ENCODE measurements around the gene OPCML. TPM values are rescaled to one million over a fixed set of nuclear protein-coding genes. Genes with fewer than 3 reads are reported as not detected.

OPCML gene
- polyA plus RNA-seq, 3 donors = not detected

GRCh38 chr11:132814410-132814809 lies 717.9 kb downstream of the OPCML start:
- H3K36me3 ChIP-seq (replicated peaks in 1 of 2; ENCODE audit: control insufficient read depth in 1 of 2, insufficient read depth in 2 of 2, low read length in 2 of 2) = no peaks in the 10 kb centered on the region
- no peak overlapping the region for H3K27ac ChIP-seq (ENCODE audit: low read depth in 1 of 2, low read length in 2 of 2)
- intact Hi-C loops (cut with micrococcal nuclease) = no loop called here
- H3K27ac Mint-ChIP-seq = no peak overlapping the region
- no peak overlapping the region for H3K4me3 ChIP-seq (replicated peaks in 1 of 3; ENCODE audit: low read depth in 2 of 3, low read length in 3 of 3)
- WGBS (ENCODE audit: insufficient coverage) = 100% methylated on average over 1 of the region's 2 CpGs
- H3K4me1 ChIP-seq (ENCODE audit: control insufficient read depth in 1 of 2, insufficient read depth in 2 of 2, low read length in 2 of 2) = no peaks in the 10 kb centered on the region
- no peak overlapping the region for H3K9ac ChIP-seq (ENCODE audit: insufficient read depth, low read length, poor library complexity, severe bottlenecking)
- no peaks in the 10 kb centered on the region for H3K36me3 Mint-ChIP-seq
- H3K9me3 Mint-ChIP-seq = peaks cover 0 to 9% (median 0%) of the 10 kb centered on the region in 7 donors
- DNase-seq = no peak
- H3K4me3 Mint-ChIP-seq = no peak overlapping the region
- H3K4me1 Mint-ChIP-seq = no peaks in the 10 kb centered on the region
- H3K9me3 ChIP-seq (replicated peaks in 1 of 2; ENCODE audit: control insufficient read depth in 1 of 2, insufficient read depth in 1 of 2, low read length in 2 of 2) = no peaks in the 10 kb centered on the region
- TF ChIP-seq CTCF (IDR thresholded peaks at IDR 0.05) = no peak
- H2AFZ ChIP-seq (ENCODE audit: insufficient read depth, low read depth, low read length, poor library complexity, severe bottlenecking) = no peak overlapping the region
- H3K27me3 Mint-ChIP-seq (ENCODE audit: low read depth in 3 of 3) = no peaks in the 10 kb centered on the region
- no peaks in the 10 kb centered on the region for H3K27me3 ChIP-seq (ENCODE audit: control insufficient read depth in 2 of 2, insufficient read depth in 2 of 2, low read length in 2 of 2)
- no peaks in the 10 kb centered on the region for H3K79me2 ChIP-seq (ENCODE audit: insufficient read depth, low read length)
- H3K4me2 ChIP-seq (replicated peaks; ENCODE audit: extremely low read depth, low read length, poor library complexity, severe bottlenecking) = no peak overlapping the region
- no peaks in the 10 kb centered on the region for H4K20me1 ChIP-seq (ENCODE audit: insufficient read depth, low read length)

GRCh38 chr11:132811649-132812048 lies 720.7 kb downstream of the OPCML start:
- TF ChIP-seq CTCF (IDR thresholded peaks at IDR 0.05) = no peak
- Mint-ChIP-seq H3K4me1 (no peaks in the 10 kb centered on the region), H3K27ac (no peak overlapping the region), H3K36me3 (no peaks in the 10 kb centered on the region), H3K4me3 (no peak overlapping the region), H3K9me3 (peaks cover 0 to 12% (median 2%) of the 10 kb centered on the region in 7 donors), H3K27me3 (ENCODE audit: low read depth in 3 of 3) (no peaks in the 10 kb centered on the region)
- Histone ChIP-seq H2AFZ (ENCODE audit: insufficient read depth, low read depth, low read length, poor library complexity, severe bottlenecking) (no peak overlapping the region), H3K27me3 (ENCODE audit: control insufficient read depth in 2 of 2, insufficient read depth in 2 of 2, low read length in 2 of 2) (no peaks in the 10 kb centered on the region), H3K4me2 (replicated peaks; ENCODE audit: extremely low read depth, low read length, poor library complexity, severe bottlenecking) (no peak overlapping the region), H3K9ac (ENCODE audit: insufficient read depth, low read length, poor library complexity, severe bottlenecking) (no peak overlapping the region), H3K4me3 (replicated peaks in 1 of 3; ENCODE audit: low read depth in 2 of 3, low read length in 3 of 3) (no peak overlapping the region), H3K27ac (ENCODE audit: low read depth in 1 of 2, low read length in 2 of 2) (no peak overlapping the region), H4K20me1 (ENCODE audit: insufficient read depth, low read length) (no peaks in the 10 kb centered on the region), H3K36me3 (replicated peaks in 1 of 2; ENCODE audit: control insufficient read depth in 1 of 2, insufficient read depth in 2 of 2, low read length in 2 of 2) (no peaks in the 10 kb centered on the region), H3K4me1 (ENCODE audit: control insufficient read depth in 1 of 2, insufficient read depth in 2 of 2, low read length in 2 of 2) (no peaks in the 10 kb centered on the region), H3K9me3 (replicated peaks in 1 of 2; ENCODE audit: control insufficient read depth in 1 of 2, insufficient read depth in 1 of 2, low read length in 2 of 2) (no peaks in the 10 kb centered on the region), H3K79me2 (ENCODE audit: insufficient read depth, low read length) (no peaks in the 10 kb centered on the region)
- WGBS (ENCODE audit: insufficient coverage) = 57% methylated on average over 1 of the region's 6 CpGs
- no peak for DNase-seq
- intact Hi-C loops (cut with micrococcal nuclease) = no loop called here
